Transverse colon (tissue), 4 donors: ENCODE results near the gene NUMA1. TPM values are rescaled to one million over a fixed set of nuclear protein-coding genes. Genes with fewer than 3 reads are reported as not detected.

Source experiments
- DNase-seq: peaks from one replicate; pipeline ENCODE4 v3.0.0-alpha.2; 2019
- H3K27ac ChIP-seq, 4 donors: fragments of 200-600 bp; sonication (generic); 2 replicates each; pipeline ENCODE4 v1.5.1; 2016 to 2018; ENCODE audit warnings: inconsistent platforms in 4 of 4
- H3K27me3 ChIP-seq: fragments of 200-600 bp; sonication (generic); 2 replicates; pipeline ENCODE4 v1.5.1; 2017; ENCODE audit warnings: inconsistent platforms
- H3K36me3 ChIP-seq, 4 donors: fragments of 200-600 bp; sonication (generic); 2 replicates each; pipeline ENCODE4 v1.5.1; 2017 to 2019; ENCODE audit warnings: inconsistent platforms in 4 of 4
- H3K4me1 ChIP-seq, 4 donors: fragments of 200-600 bp; sonication (generic); 2 replicates each; pipeline ENCODE4 v1.5.1; 2017 to 2020; ENCODE audit warnings: inconsistent platforms in 4 of 4
- H3K4me3 ChIP-seq, 4 donors: fragments of 200-600 bp; sonication (generic); 1 replicate in 1 of 4; 2 replicates in 3 of 4; pipeline versions ENCODE4 v1.5.1 to v1.6.1; 2017 to 2019; ENCODE audit warnings: inconsistent platforms in 4 of 4
- H3K9me3 ChIP-seq, 2 donors: fragments of 200-600 bp; sonication (generic); 2 replicates each; pipeline ENCODE4 v1.5.1; 2017 to 2019; ENCODE audit warnings: inconsistent platforms in 2 of 2
- CTCF ChIP-seq, 5 experiments: fragments of 200-600 bp in 3 of 5; fragments of 450-650 bp in 2 of 5; sonication (generic) in 3 of 5; IDR thresholded peaks; 1 replicate in 2 of 5; 2 replicates in 3 of 5; pipeline ENCODE4 v1.5.1; 2016 to 2017; ENCODE audit warnings: antibody characterized with exemption in 5 of 5, inconsistent platforms in 3 of 5, mild to moderate bottlenecking in 2 of 5, moderate library complexity in 1 of 5
- EP300 ChIP-seq: sonication (generic); formaldehyde crosslinking; IDR thresholded peaks from one replicate; pipeline ENCODE4 v1.6.1; 2017; ENCODE audit warnings: antibody characterized with exemption, low read depth
- POLR2A ChIP-seq: fragments of 450-650 bp; IDR thresholded peaks from one replicate; pipeline ENCODE4 v1.6.1; 2016; ENCODE audit warnings: antibody characterized with exemption, mild to moderate bottlenecking, moderate library complexity
- POLR2AphosphoS5 ChIP-seq, 3 donors: sonication (generic); formaldehyde crosslinking; IDR thresholded peaks; one replicate each; pipeline ENCODE4 v1.6.1; 2016; ENCODE audit warnings: antibody characterized with exemption in 3 of 3
- WGBS, 2 donors: methylation state at CpG; one replicate each; pipeline ENCODE4 v1.1.5; 2018; ENCODE audit warnings: low coverage in 1 of 2; 5-methylcytosine and 5-hydroxymethylcytosine counted together
- in situ Hi-C, 4 donors: fragments of 200-750 bp; cut with MboI; loops; one replicate each; pipeline versions ENCODE4 v1.15.0 to v1.15.1; 2017; ENCODE audit warnings: low sequenced_read_pairs in 3 of 4, low pct_ligation_motif_present in 1 of 4, low pct_unique_long_range_greater_than_20kb in 1 of 4
- intact Hi-C: fragments of 100-400 bp; cut with DNase I; formaldehyde crosslinking; loops from one replicate; pipeline ENCODE4 v1.15.1; 2023; ENCODE audit warnings: low total_unique reads
- total RNA-seq, 4 donors: library from RNA; depleted of rRNA; stranded (reverse); fragments of >200 nt; gene quantifications; one replicate each; pipeline ENCODE4 v1.1.0, GENCODE V29; 2016

Gene NUMA1
- total RNA-seq, 4 donors from 2014 or later: 323 to 520 (median 419) TPM

- Histone ChIP-seq H3K9me3 (no peaks in the 10 kb centered on the region), H3K36me3 (no peaks in the 10 kb centered on the region), H3K4me3 (no peak overlapping the region), H3K4me1 (peaks cover 10 to 54% (median 23%) of the 10 kb centered on the region in 4 donors), H3K27ac (peak overlapping the region; percentile 88 to 98 (median 94)), H3K27me3 (no peaks in the 10 kb centered on the region)
- intact Hi-C loops (loop anchor here (2.0 kb wide), 1 partner anchor 41 kb away; no protein-coding TSS in a partner anchor), in situ Hi-C loops (no loop called here)
- 80 to 82% methylated on average over 1 to 3 of the region's 3 CpGs for WGBS, 2 donors
- TF ChIP-seq EP300: no peak
- no peak for TF ChIP-seq CTCF (IDR thresholded peaks at IDR 0.05)
- TF ChIP-seq POLR2AphosphoS5 (IDR thresholded peaks at IDR 0.05): no peak
- no peak for TF ChIP-seq POLR2A
- no peak for DNase-seq
These were observed 1.6 kb upstream of the NUMA1 start for GRCh38 chr11:72081821-72082453.

- no peak for TF ChIP-seq POLR2A
- TF ChIP-seq CTCF (IDR thresholded peaks at IDR 0.05): no peak
- TF ChIP-seq EP300: no peak
- TF ChIP-seq POLR2AphosphoS5 (IDR thresholded peaks at IDR 0.05): no peak
- intact Hi-C loops (loop anchor here (2.0 kb wide), 1 partner anchor 40 kb away; no protein-coding TSS in a partner anchor), in situ Hi-C loops (no loop called here)
- Histone ChIP-seq H3K4me1 (peaks cover 10 to 54% (median 22%) of the 10 kb centered on the region in 4 donors), H3K9me3 (no peaks in the 10 kb centered on the region), H3K27me3 (no peaks in the 10 kb centered on the region), H3K36me3 (no peaks in the 10 kb centered on the region), H3K27ac (peak overlapping the region; percentile 88 to 98 (median 94)), H3K4me3 (peak overlapping the region; percentile 8 to 100 (median 74))
- DNase-seq: no peak
- WGBS, 2 donors: 82 to 84% methylated on average over 13 to 21 of the region's 21 CpGs
These were observed 872 bp upstream of the NUMA1 start for GRCh38 chr11:72081184-72081644.

- intact Hi-C loops: loop anchor here (2.0 kb wide), 1 partner anchor 39 kb away; no protein-coding TSS in a partner anchor
These were observed 470 bp downstream of the NUMA1 start for GRCh38 chr11:72079819-72080325.

GRCh38 chr11:72078477-72078876, 1.9 kb downstream of the NUMA1 start:
- peak overlapping the region in 1 of 4 donors; percentile 61 for H3K4me3 ChIP-seq
- H3K27ac ChIP-seq: peak overlapping the region; percentile 88 to 98 (median 94)
- intact Hi-C loops: no loop called here
- in situ Hi-C loops: loop anchor here in 1 of 4 donors (5.0 kb wide), 1 partner anchor 41 kb away; no protein-coding TSS in a partner anchor
- peaks cover 10 to 45% (median 19%) of the 10 kb centered on the region in 4 donors for H3K4me1 ChIP-seq
- H3K9me3 ChIP-seq: no peaks in the 10 kb centered on the region
- no peak for DNase-seq
- H3K36me3 ChIP-seq: no peaks in the 10 kb centered on the region
- WGBS, 2 donors: 76 to 78% methylated on average over 6 of the region's 6 CpGs
- no peak for TF ChIP-seq POLR2A
- TF ChIP-seq EP300: no peak
- no peak for TF ChIP-seq POLR2AphosphoS5 (IDR thresholded peaks at IDR 0.05)
- no peak for TF ChIP-seq CTCF (IDR thresholded peaks at IDR 0.05)
- no peaks in the 10 kb centered on the region for H3K27me3 ChIP-seq

More at GRCh38 chr11:72079819-72080325, 470 bp downstream of the NUMA1 start:
- Histone ChIP-seq H3K36me3 (no peaks in the 10 kb centered on the region), H3K4me1 (peaks cover 10 to 55% (median 19%) of the 10 kb centered on the region in 4 donors), H3K4me3 (peak overlapping the region; percentile 38 to 100 (median 74)), H3K27ac (peak overlapping the region; percentile 88 to 98 (median 94)), H3K9me3 (no peaks in the 10 kb centered on the region), H3K27me3 (no peaks in the 10 kb centered on the region)
- in situ Hi-C loops: loop anchor here in 1 of 4 donors (5.0 kb wide), 1 partner anchor 43 kb away; no protein-coding TSS in a partner anchor
- 2 to 4% methylated on average over 9 to 16 of the region's 16 CpGs for WGBS, 2 donors
- TF ChIP-seq POLR2AphosphoS5 (IDR thresholded peaks at IDR 0.05): no peak
- peak; percentile 37 for DNase-seq
